Stimulated activated naive B cell treated with anti-CD40 and anti-IgM and Interleukin-4, amounts not matched to agents 10 μg/mL and 1 μg/mL and 100 μg/mL, for 72 hours (primary cell): ENCODE data around the gene OSBPL3.
A peak's percentile ranks its signal among the peaks of the same experiment; 100 is the strongest.

Experiments
- ATAC-seq, 2 donors: fragments of 150-1000 bp; cut with Tn5 transposase; replicated peaks; 2 replicates each; pipeline ENCODE4 v1.10.0; 2021; ENCODE audit warnings: moderate library complexity in 1 of 2
- DNase-seq: peaks from one replicate; pipeline ENCODE4 v3.0.0; 2021
- H3K27ac Mint-ChIP-seq: one replicate; pipeline ENCODE4 v1.8.0; 2022; ENCODE audit warnings: mild to moderate bottlenecking, mixed read lengths
- H3K27me3 Mint-ChIP-seq, 2 donors: one replicate each; pipeline ENCODE4 v1.8.0; 2022; ENCODE audit warnings: mixed read lengths in 2 of 2
- H3K36me3 Mint-ChIP-seq, 2 donors: one replicate each; pipeline ENCODE4 v1.8.0; 2022; ENCODE audit warnings: mixed read lengths in 2 of 2, mild to moderate bottlenecking in 1 of 2
- H3K4me1 Mint-ChIP-seq, 2 donors: one replicate each; pipeline ENCODE4 v1.8.0; 2022; ENCODE audit warnings: mixed read lengths in 2 of 2, mild to moderate bottlenecking in 1 of 2
- H3K4me3 Mint-ChIP-seq, 2 donors: one replicate each; pipeline ENCODE4 v1.8.0; 2022; ENCODE audit warnings: mild to moderate bottlenecking in 2 of 2, mixed read lengths in 2 of 2, moderate library complexity in 1 of 2
- H3K9me3 Mint-ChIP-seq, 2 donors: one replicate each; pipeline ENCODE4 v1.8.0; 2022; ENCODE audit warnings: mixed read lengths in 2 of 2, mild to moderate bottlenecking in 1 of 2

Gene OSBPL3

GRCh38 chr7:24932389-24932788 is 47.6 kb downstream of the OSBPL3 start:
- Mint-ChIP-seq H3K36me3 (peaks cover 25 to 26% of the 10 kb centered on the region in 2 donors), H3K27ac (peak overlapping the region; percentile 91), H3K9me3 (peaks cover 1 to 4% of the 10 kb centered on the region in 2 donors), H3K4me1 (peaks cover 31 to 60% of the 10 kb centered on the region in 2 donors), H3K27me3 (no peaks in the 10 kb centered on the region), H3K4me3 (peak overlapping the region in 1 of 2 donors; percentile 72)
- DNase-seq, result no peak
- no peak for ATAC-seq

DNA sequence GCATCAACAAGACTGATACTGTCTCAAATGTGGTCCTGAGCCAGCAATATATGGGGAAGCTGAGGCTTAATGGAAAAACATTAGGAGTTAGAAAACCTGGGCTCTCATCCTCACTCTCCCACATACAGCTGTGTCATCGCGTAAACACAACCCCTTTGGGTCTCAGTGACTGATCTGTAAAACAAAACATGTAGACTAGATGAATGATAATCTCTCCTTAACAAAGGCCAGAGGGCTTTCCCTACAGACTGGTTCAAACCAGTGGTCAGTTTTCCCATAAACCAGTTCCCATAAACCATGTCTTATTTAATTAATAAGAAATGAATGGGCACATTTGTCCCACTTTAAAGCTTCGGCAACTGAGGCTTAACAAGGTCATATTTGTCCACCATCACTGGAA is 48.1 kb downstream of the OSBPL3 start:
- Mint-ChIP-seq H3K27me3 (no peaks in the 10 kb centered on the region), H3K36me3 (peaks cover 24 to 26% of the 10 kb centered on the region in 2 donors), H3K4me3 (no peak overlapping the region), H3K27ac (no peak overlapping the region), H3K4me1 (peaks cover 31 to 62% of the 10 kb centered on the region in 2 donors), H3K9me3 (peaks cover 1 to 4% of the 10 kb centered on the region in 2 donors)
- ATAC-seq (no peak), DNase-seq (no peak)

DNA sequence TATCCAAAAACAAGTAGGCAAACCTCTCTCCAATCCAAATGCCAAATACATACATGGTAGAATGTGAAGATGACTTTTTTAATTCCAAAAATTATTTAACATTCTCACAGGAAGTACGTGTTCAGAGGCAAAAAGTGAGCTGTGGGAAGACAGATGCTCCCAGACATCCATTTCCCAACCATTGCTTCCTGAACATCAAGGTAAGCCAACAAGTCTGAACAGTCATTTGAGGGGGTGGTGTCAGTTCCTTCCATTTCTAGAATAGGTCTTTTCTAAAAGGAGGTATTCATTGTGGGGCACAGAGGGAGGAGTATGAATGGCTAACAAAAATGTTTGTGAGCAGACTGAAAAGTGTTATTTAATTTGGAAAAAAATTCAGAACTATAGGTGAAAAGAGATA is 49.1 kb downstream of the OSBPL3 start:
- H3K4me3 Mint-ChIP-seq, result no peak overlapping the region
- no peaks in the 10 kb centered on the region for H3K27me3 Mint-ChIP-seq
- ATAC-seq (no peak), DNase-seq (no peak)
- peaks cover 28 to 61% of the 10 kb centered on the region in 2 donors for H3K4me1 Mint-ChIP-seq
- peaks cover 17 to 20% of the 10 kb centered on the region in 2 donors for H3K36me3 Mint-ChIP-seq
- H3K9me3 Mint-ChIP-seq, result no peaks in the 10 kb centered on the region
- no peak overlapping the region for H3K27ac Mint-ChIP-seq

DNA sequence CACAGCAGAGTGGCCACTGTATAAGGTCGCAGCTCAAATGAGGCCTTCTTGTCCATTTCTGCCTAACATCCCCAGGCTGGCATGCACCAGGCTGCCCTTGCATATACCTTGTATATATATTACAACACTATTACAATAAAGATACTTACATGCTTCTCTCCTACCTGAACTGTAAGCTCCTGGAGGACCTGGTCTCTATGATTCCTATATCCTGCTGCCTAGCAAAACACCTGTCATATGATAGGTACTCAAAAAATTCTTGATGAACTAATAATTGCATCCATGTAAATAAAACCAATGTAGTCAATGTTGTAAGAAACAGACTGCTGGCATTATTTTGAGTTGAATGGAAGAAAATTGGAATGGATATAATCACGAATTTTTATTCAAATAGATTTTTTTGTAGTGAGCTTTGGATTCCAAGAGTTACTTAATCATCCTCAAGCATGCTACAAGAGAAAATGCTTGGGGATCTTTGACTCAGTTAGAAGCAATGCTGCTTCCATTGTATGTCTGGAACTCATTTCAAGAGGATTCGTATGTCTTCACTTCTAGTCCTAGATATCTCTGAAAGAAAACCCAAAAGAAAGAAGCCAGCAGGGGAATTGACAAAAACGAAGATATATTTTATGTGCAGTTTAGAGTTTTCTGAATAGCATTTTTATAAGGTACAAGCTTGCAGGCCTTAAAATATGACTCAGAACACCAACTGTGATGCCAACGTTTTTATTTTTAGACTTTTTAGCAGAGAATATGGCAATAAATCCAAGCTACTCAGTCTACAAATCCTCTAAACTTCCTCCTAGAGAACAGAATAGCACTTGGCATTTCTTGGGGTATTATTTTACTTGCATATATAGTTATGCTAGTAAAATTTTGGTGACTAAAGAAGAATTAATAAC is 53.1 kb downstream of the OSBPL3 start:
- H3K9me3 Mint-ChIP-seq, result no peaks in the 10 kb centered on the region
- ATAC-seq (no peak), DNase-seq (no peak)
- H3K4me3 Mint-ChIP-seq, result no peak overlapping the region
- peaks cover 17% of the 10 kb centered on the region in 2 donors for H3K36me3 Mint-ChIP-seq
- peaks cover 29 to 53% of the 10 kb centered on the region in 2 donors for H3K4me1 Mint-ChIP-seq
- no peak overlapping the region for H3K27ac Mint-ChIP-seq
- H3K27me3 Mint-ChIP-seq, result no peaks in the 10 kb centered on the region

DNA sequence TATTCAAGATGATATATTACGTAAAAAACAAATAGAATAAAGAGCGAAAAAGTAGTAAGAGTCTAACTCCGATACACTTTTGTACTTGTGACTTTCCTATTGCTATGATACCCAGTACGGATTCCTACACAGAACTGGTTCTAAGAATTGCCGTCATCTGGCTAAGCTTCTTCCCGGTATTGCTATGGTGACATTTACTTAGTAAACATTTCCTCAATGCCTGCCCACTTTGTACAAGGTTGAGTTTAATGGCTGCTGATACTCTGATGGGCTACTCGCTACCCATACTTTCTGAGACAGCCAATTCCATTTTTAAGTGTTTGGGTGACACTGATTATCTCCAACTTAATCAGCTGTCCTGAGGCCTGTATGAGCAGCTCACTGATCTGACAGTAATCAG is 55.6 kb downstream of the OSBPL3 start:
- peaks cover 7% of the 10 kb centered on the region in 2 donors for H3K36me3 Mint-ChIP-seq
- no peak overlapping the region for H3K27ac Mint-ChIP-seq
- no peak overlapping the region for H3K4me3 Mint-ChIP-seq
- H3K4me1 Mint-ChIP-seq, result peaks cover 36 to 62% of the 10 kb centered on the region in 2 donors
- ATAC-seq, result no peak
- no peak for DNase-seq
- H3K9me3 Mint-ChIP-seq, result no peaks in the 10 kb centered on the region
- no peaks in the 10 kb centered on the region for H3K27me3 Mint-ChIP-seq

DNA sequence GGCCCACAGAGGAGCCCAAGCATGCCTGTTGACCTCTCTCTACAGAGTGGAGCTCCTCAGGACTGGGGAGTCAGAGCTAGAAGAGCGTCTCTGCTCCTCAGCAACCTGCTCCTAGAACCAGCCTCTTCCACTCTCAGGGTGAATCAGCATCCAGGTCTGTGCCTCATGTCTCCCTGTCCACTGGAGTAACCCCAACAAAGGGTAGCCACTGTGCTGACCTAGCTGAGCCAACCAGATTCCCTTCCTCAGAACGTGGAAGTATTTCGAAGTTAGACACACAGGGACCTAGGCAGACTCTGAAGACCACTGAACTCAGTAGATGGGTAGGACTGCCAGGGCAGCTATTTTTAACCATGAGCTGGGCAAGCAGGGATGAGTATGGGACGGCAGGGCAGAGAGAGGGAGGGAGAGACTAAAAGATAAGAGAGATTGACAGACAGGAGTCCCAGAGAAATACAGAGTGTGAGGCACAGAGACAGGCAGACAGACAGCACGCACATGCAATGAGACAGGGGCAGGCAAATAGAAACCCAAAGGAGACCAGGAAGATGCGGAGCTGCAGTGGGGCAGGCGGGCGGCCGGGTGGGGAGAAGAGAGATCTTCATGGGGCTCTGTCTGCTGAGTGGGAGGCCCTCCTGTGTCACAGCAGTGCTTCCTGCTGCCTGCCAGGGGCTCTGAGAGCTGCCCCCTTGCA is 56.7 kb downstream of the OSBPL3 start:
- peak in 1 of 2 donors; percentile 17 for ATAC-seq
- peaks cover 40 to 67% of the 10 kb centered on the region in 2 donors for H3K4me1 Mint-ChIP-seq

DNA sequence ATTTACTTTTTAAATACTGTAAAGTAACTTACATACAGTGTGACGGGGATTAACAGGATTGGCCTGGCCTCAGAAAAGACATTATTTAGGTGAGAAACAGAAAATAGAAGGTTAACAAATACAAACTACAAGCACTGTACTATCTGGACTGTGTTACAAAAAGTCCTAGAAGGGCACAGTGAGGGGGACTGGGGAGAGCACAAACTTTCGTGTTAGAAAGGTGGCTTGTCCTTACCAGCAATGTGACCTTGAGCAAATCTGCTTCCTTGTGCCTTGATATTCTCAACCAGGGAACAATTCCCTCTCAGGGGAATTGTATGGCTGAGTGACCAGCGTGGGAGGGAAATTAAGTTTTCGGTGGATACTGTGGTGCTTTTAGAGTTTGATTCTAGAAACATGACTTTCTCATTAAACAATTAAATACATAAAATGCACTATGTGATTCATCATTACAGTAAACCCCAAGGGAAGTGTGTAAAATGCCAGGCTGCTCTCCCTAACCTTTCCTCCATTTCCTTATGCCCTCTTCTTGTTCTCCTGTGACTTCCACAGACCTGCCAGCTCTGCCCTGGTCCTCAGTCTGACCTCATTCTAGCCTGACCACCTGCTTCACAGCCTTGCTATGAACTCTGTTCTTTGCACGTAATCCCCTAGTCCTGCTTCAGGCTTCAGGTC is 57.7 kb downstream of the OSBPL3 start:
- ATAC-seq (no peak), DNase-seq (no peak)
- Mint-ChIP-seq H3K36me3 (peaks cover 5 to 8% of the 10 kb centered on the region in 2 donors), H3K9me3 (no peaks in the 10 kb centered on the region), H3K27me3 (no peaks in the 10 kb centered on the region), H3K4me3 (no peak overlapping the region), H3K4me1 (peaks cover 49 to 73% of the 10 kb centered on the region in 2 donors), H3K27ac (no peak overlapping the region)

More for the DNA sequence above, 56.7 kb downstream of the OSBPL3 start:
- Mint-ChIP-seq H3K9me3 (no peaks in the 10 kb centered on the region), H3K4me3 (no peak overlapping the region), H3K36me3 (peaks cover 11 to 12% of the 10 kb centered on the region in 2 donors), H3K27ac (no peak overlapping the region), H3K27me3 (no peaks in the 10 kb centered on the region)
- no peak for DNase-seq

- no peak for DNase-seq
- Mint-ChIP-seq H3K4me1 (peaks cover 52 to 75% of the 10 kb centered on the region in 2 donors), H3K9me3 (no peaks in the 10 kb centered on the region), H3K4me3 (peak overlapping the region in 1 of 2 donors; percentile 62), H3K36me3 (peaks cover 5 to 11% of the 10 kb centered on the region in 2 donors), H3K27me3 (no peaks in the 10 kb centered on the region), H3K27ac (peak overlapping the region; percentile 63)
- peak; percentile 30 to 37 for ATAC-seq
Measured at GRCh38 chr7:24921362-24921679, 58.7 kb downstream of the OSBPL3 start.

DNA sequence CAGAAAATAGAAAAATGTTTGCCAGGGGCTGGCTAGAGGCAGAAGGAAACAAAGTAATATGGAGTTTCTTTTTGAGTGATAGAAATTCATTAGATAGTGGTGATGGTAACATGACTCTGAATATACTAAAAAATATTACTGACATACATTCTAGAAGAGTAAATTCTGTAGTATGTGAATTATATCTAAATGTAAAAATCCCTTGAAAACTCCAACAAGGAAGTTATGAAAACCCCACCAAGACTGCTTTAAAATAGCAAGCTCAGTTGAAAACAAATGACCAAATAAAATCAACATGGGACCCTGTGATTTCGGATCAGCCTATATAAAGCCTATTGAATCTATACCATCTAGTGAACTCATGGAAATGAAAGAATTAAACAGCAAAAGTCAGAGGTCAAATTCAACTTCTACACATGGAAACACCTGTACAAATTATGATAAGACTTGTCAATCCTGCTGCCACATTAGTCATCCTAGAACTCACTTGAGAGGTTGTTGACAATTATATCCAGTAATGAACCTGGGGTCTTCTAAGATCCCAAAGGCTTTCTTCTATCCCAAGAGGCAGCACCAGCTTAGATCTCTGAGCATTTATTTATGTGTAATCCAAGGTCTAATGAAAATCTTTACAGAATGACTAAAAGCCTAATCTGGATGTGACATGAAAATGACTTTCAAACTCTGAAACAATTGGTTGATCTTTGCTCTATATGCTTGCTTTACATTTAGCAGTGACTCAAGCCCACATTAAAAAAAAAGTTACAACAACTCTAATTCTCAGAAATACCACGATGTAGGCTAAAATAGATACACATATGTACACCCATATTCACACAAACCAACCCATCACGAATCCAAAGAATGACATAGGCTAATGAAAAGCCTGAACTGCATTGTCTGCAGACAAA is 59.3 kb downstream of the OSBPL3 start:
- DNase-seq (no peak), ATAC-seq (peak; percentile 55 to 76)
- Mint-ChIP-seq H3K4me3 (peak overlapping the region in 1 of 2 donors; percentile 62), H3K9me3 (no peaks in the 10 kb centered on the region), H3K27ac (peak overlapping the region; percentile 63), H3K36me3 (peaks cover 5 to 13% of the 10 kb centered on the region in 2 donors), H3K4me1 (peaks cover 56 to 77% of the 10 kb centered on the region in 2 donors), H3K27me3 (no peaks in the 10 kb centered on the region)

- peaks cover 67 to 96% of the 10 kb centered on the region in 2 donors for H3K4me1 Mint-ChIP-seq
- H3K27me3 Mint-ChIP-seq, result no peaks in the 10 kb centered on the region
- peaks cover 0 to 2% of the 10 kb centered on the region in 2 donors for H3K9me3 Mint-ChIP-seq
- DNase-seq (no peak), ATAC-seq (peak; percentile 69 to 71)
- H3K36me3 Mint-ChIP-seq, result peaks cover 13 to 28% of the 10 kb centered on the region in 2 donors
- H3K27ac Mint-ChIP-seq, result no peak overlapping the region
- peak overlapping the region in 1 of 2 donors; percentile 8 for H3K4me3 Mint-ChIP-seq
Measured at GRCh38 chr7:24917510-24918239, 62.3 kb downstream of the OSBPL3 start.

GRCh38 chr7:24916463-24917040 is 63.4 kb downstream of the OSBPL3 start:
- peaks cover 0 to 2% of the 10 kb centered on the region in 2 donors for H3K9me3 Mint-ChIP-seq
- H3K4me3 Mint-ChIP-seq, result peak overlapping the region; percentile 4 to 5
- ATAC-seq (no peak), DNase-seq (no peak)
- H3K4me1 Mint-ChIP-seq, result peaks cover 65 to 96% of the 10 kb centered on the region in 2 donors
- no peaks in the 10 kb centered on the region for H3K27me3 Mint-ChIP-seq
- H3K36me3 Mint-ChIP-seq, result peaks cover 16 to 29% of the 10 kb centered on the region in 2 donors
- peak overlapping the region; percentile 59 for H3K27ac Mint-ChIP-seq

GRCh38 chr7:24914465-24914859 is 65.5 kb downstream of the OSBPL3 start:
- H3K27ac Mint-ChIP-seq, result no peak overlapping the region

More at GRCh38 chr7:24914465-24914859, 65.5 kb downstream of the OSBPL3 start:
- peak; percentile 55 to 66 for ATAC-seq
- Mint-ChIP-seq H3K4me3 (peak overlapping the region in 1 of 2 donors; percentile 19), H3K9me3 (peaks cover 0 to 2% of the 10 kb centered on the region in 2 donors), H3K4me1 (peaks cover 64 to 97% of the 10 kb centered on the region in 2 donors), H3K27me3 (no peaks in the 10 kb centered on the region), H3K36me3 (peaks cover 18 to 30% of the 10 kb centered on the region in 2 donors)
- no peak for DNase-seq
